ENCODE measurements around the gene SMC4.

SMC4 gene

GRCh38 chr3:160381470-160381869, 18.0 kb upstream of the SMC4 start:
- no peaks in the 10 kb centered on the region for H3K27me3 ChIP-seq (ENCODE audit: insufficient read depth, low read length, poor library complexity)
- H3K9me3 ChIP-seq (ENCODE audit: insufficient read depth, low read length, severe bottlenecking): no peaks in the 10 kb centered on the region
- ATAC-seq (ENCODE audit: insufficient read depth, low read depth) (no peak), DNase-seq (no peak)
- H3K4me3 ChIP-seq (ENCODE audit: low read depth in 1 of 2, low read length in 2 of 2): no peak overlapping the region
- no peaks in the 10 kb centered on the region for H3K4me1 ChIP-seq (ENCODE audit: insufficient read depth, low read length)
- peaks cover 15% of the 10 kb centered on the region for H3K36me3 ChIP-seq (ENCODE audit: insufficient read depth, low read length)
- H4K20me1 ChIP-seq (ENCODE audit: insufficient read depth, low read length): peaks cover 2% of the 10 kb centered on the region
- TF ChIP-seq CTCF (IDR thresholded peaks at IDR 0.05; ENCODE audit: borderline replicate concordance, extremely low read depth, low read length, poor library complexity, severe bottlenecking): no peak
- no peak for TF ChIP-seq EZH2 (IDR thresholded peaks at IDR 0.05; ENCODE audit: borderline replicate concordance, low read depth, low read length, severe bottlenecking)
- no peak overlapping the region for H2AFZ ChIP-seq (ENCODE audit: low read depth, low read length)
- H3K9ac ChIP-seq (ENCODE audit: low read depth, low read length): no peak overlapping the region
- H3K27ac ChIP-seq (ENCODE audit: low read length): no peak overlapping the region
- no peak overlapping the region for H3K4me2 ChIP-seq (ENCODE audit: insufficient read depth, low read length)
- H3K79me2 ChIP-seq (ENCODE audit: insufficient read depth, low read length): peaks cover 6% of the 10 kb centered on the region; the same call in 1 of the 2 replicates

GRCh38 chr3:160384639-160385318, 14.7 kb upstream of the SMC4 start:
- no peak for ATAC-seq (ENCODE audit: insufficient read depth, low read depth)
- no peak for DNase-seq
- Histone ChIP-seq H4K20me1 (ENCODE audit: insufficient read depth, low read length) (peaks cover 2% of the 10 kb centered on the region), H3K36me3 (ENCODE audit: insufficient read depth, low read length) (peaks cover 9% of the 10 kb centered on the region; the same call in 1 of the 2 replicates), H3K27ac (ENCODE audit: low read length) (no peak overlapping the region), H3K9me3 (ENCODE audit: insufficient read depth, low read length, severe bottlenecking) (no peaks in the 10 kb centered on the region), H3K4me1 (ENCODE audit: insufficient read depth, low read length) (no peaks in the 10 kb centered on the region), H3K27me3 (ENCODE audit: insufficient read depth, low read length, poor library complexity) (no peaks in the 10 kb centered on the region), H3K4me2 (ENCODE audit: insufficient read depth, low read length) (no peak overlapping the region), H3K9ac (ENCODE audit: low read depth, low read length) (no peak overlapping the region), H2AFZ (ENCODE audit: low read depth, low read length) (no peak overlapping the region), H3K79me2 (ENCODE audit: insufficient read depth, low read length) (peaks cover 16% of the 10 kb centered on the region), H3K4me3 (ENCODE audit: low read depth in 1 of 2, low read length in 2 of 2) (no peak overlapping the region)
- TF ChIP-seq EZH2 (IDR thresholded peaks at IDR 0.05; ENCODE audit: borderline replicate concordance, low read depth, low read length, severe bottlenecking) (no peak), CTCF (IDR thresholded peaks at IDR 0.05; ENCODE audit: borderline replicate concordance, extremely low read depth, low read length, poor library complexity, severe bottlenecking) (no peak)

- H3K4me2 ChIP-seq (ENCODE audit: insufficient read depth, low read length): no peak overlapping the region
- no peak overlapping the region for H3K9ac ChIP-seq (ENCODE audit: low read depth, low read length)
- peaks cover 3% of the 10 kb centered on the region; the same call in 1 of the 2 replicates for H3K4me1 ChIP-seq (ENCODE audit: insufficient read depth, low read length)
- H3K27ac ChIP-seq (ENCODE audit: low read length): no peak overlapping the region
- no peaks in the 10 kb centered on the region for H3K27me3 ChIP-seq (ENCODE audit: insufficient read depth, low read length, poor library complexity)
- no peak overlapping the region for H3K4me3 ChIP-seq (ENCODE audit: low read depth in 1 of 2, low read length in 2 of 2)
- ATAC-seq (ENCODE audit: insufficient read depth, low read depth) (no peak), DNase-seq (no peak)
- H3K79me2 ChIP-seq (ENCODE audit: insufficient read depth, low read length): peaks cover 54% of the 10 kb centered on the region
- H3K9me3 ChIP-seq (ENCODE audit: insufficient read depth, low read length, severe bottlenecking): no peaks in the 10 kb centered on the region
- H3K36me3 ChIP-seq (ENCODE audit: insufficient read depth, low read length): no peaks in the 10 kb centered on the region
- no peaks in the 10 kb centered on the region; the same call in 1 of the 2 replicates for H4K20me1 ChIP-seq (ENCODE audit: insufficient read depth, low read length)
- no peak overlapping the region for H2AFZ ChIP-seq (ENCODE audit: low read depth, low read length)
- TF ChIP-seq EZH2 (IDR thresholded peaks at IDR 0.05; ENCODE audit: borderline replicate concordance, low read depth, low read length, severe bottlenecking) (no peak), CTCF (IDR thresholded peaks at IDR 0.05; ENCODE audit: borderline replicate concordance, extremely low read depth, low read length, poor library complexity, severe bottlenecking) (no peak)
Measured at GRCh38 chr3:160390565-160391138, 8.8 kb upstream of the SMC4 start.

Data from DND-41 (cell line).